ENCODE data around the gene ADAM12.

DNA sequence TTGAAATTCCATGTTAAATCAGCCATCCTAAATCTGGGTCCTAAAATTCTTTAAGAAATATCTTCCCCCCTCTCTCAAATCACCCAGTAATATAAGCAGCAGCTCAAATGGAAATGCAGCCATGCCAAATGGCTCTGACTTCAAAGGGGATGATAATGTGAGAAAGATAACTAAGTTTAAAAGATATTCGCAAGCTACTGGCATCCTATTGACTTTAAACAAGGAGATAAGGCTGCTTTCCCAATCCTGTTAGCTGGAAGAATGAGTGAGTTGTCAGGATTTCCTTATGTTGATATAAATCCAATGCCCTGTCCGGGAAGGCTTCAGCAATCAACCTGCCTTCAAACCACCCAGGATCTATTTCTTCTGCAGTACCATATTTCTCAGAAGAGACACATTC lies 320.0 kb downstream of the ADAM12 start:
- TF ChIP-seq, protein P1, sequence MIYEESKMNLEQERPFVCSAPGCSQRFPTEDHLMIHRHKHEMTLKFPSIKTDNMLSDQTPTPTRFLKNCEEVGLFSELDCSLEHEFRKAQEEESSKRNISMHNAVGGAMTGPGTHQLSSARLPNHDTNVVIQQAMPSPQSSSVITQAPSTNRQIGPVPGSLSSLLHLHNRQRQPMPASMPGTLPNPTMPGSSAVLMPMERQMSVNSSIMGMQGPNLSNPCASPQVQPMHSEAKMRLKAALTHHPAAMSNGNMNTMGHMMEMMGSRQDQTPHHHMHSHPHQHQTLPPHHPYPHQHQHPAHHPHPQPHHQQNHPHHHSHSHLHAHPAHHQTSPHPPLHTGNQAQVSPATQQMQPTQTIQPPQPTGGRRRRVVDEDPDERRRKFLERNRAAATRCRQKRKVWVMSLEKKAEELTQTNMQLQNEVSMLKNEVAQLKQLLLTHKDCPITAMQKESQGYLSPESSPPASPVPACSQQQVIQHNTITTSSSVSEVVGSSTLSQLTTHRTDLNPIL (CRISPR knock-in tag; IDR thresholded peaks at IDR 0.05; ENCODE audit: low read depth), result no peak
- TF ChIP-seq, protein P2, sequence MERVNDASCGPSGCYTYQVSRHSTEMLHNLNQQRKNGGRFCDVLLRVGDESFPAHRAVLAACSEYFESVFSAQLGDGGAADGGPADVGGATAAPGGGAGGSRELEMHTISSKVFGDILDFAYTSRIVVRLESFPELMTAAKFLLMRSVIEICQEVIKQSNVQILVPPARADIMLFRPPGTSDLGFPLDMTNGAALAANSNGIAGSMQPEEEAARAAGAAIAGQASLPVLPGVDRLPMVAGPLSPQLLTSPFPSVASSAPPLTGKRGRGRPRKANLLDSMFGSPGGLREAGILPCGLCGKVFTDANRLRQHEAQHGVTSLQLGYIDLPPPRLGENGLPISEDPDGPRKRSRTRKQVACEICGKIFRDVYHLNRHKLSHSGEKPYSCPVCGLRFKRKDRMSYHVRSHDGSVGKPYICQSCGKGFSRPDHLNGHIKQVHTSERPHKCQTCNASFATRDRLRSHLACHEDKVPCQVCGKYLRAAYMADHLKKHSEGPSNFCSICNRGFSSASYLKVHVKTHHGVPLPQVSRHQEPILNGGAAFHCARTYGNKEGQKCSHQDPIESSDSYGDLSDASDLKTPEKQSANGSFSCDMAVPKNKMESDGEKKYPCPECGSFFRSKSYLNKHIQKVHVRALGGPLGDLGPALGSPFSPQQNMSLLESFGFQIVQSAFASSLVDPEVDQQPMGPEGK (CRISPR knock-in tag; IDR thresholded peaks at IDR 0.05; ENCODE audit: borderline replicate concordance), result no peak
- TF ChIP-seq TCF4 (CRISPR knock-in tag; IDR thresholded peaks at IDR 0.05; ENCODE audit: borderline replicate concordance), result no peak
- TF ChIP-seq, protein P3, sequence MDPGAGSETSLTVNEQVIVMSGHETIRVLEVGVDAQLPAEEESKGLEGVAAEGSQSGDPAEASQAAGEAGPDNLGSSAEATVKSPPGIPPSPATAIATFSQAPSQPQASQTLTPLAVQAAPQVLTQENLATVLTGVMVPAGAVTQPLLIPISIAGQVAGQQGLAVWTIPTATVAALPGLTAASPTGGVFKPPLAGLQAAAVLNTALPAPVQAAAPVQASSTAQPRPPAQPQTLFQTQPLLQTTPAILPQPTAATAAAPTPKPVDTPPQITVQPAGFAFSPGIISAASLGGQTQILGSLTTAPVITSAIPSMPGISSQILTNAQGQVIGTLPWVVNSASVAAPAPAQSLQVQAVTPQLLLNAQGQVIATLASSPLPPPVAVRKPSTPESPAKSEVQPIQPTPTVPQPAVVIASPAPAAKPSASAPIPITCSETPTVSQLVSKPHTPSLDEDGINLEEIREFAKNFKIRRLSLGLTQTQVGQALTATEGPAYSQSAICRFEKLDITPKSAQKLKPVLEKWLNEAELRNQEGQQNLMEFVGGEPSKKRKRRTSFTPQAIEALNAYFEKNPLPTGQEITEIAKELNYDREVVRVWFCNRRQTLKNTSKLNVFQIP (CRISPR knock-in tag; IDR thresholded peaks at IDR 0.05; ENCODE audit: borderline replicate concordance, low read depth), result no peak
